AG04450 (cell line): ENCODE measurements around the gene RTN1. TPM values are rescaled to one million over a fixed set of nuclear protein-coding genes. Genes with fewer than 3 reads are reported as not detected.

Source experiments
- CTCF ChIA-PET: fragments of 300-600, 350-600 bp; formaldehyde crosslinking; extraction: SDS; loops from one replicate; lab custom pipeline; 2022; ENCODE audit warnings: antibody characterized with exemption, inconsistent platforms; lab: Charles Lee
- POLR2A ChIA-PET: fragments of 350-600 bp; formaldehyde crosslinking; extraction: SDS; loops from one replicate; lab custom pipeline; 2021; ENCODE audit warnings: antibody characterized with exemption, inconsistent platforms; lab: Yijun Ruan, JAX
- DNase-seq: peaks from one replicate; pipeline ENCODE4 v3.0.0-alpha.2; 2011; ENCODE audit warnings: low read depth, low spot score
- H3K27ac ChIP-seq: one replicate; pipeline ENCODE4 v1.5.1; 2012; ENCODE audit warnings: low read depth, low read length, control low read depth
- H3K27me3 ChIP-seq: one replicate; pipeline ENCODE4 v1.6.0; 2012; ENCODE audit warnings: low read length; ENCODE audit not compliant: control insufficient read depth, insufficient read depth
- H3K4me3 ChIP-seq: 2 replicates; pipeline ENCODE4 v1.5.1; 2011; ENCODE audit warnings: mild to moderate bottlenecking, low read depth, low read length, control low read depth
- H3K9me3 ChIP-seq: 2 replicates; pipeline ENCODE4 v1.5.1; 2012; ENCODE audit warnings: low read length; ENCODE audit not compliant: control insufficient read depth, insufficient read depth
- polyA plus RNA-seq: library from polyadenylated mRNA; depleted of rRNA; stranded (reverse); fragments of >200 nt; gene quantifications from 2 replicates; pipeline ENCODE4 v1.2.3, GENCODE V29; 2011
- TF ChIP-seq, protein P1 (sequence below): IDR thresholded peaks from 2 replicates; pipeline ENCODE4 v1.5.1; 2011; ENCODE audit warnings: low read depth, low read length, control low read depth, inconsistent platforms

RTN1 gene
- polyA plus RNA-seq, 1 experiment: 0.98 TPM

DNA sequence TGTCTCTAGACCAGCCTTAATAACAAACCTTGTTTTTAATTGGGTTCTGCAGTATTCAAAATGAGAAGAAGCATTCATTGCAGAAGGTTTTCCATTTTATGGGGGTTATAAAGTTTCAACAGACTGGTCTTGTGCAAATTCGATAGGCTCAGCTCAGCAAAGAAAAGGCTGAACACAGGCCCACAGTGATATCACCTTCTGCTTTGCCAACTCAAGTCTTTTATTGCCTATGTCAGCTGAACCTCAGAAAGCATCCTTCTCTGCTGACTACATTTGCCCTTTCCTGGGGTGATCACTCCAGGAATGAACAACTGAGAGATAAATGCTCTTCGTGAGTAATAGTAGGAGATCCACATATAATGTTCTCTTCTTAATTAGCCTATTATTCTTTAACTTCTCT is 159.5 kb downstream of the RTN1 start:
- Histone ChIP-seq H3K27me3 (no peaks in the 10 kb centered on the region), H3K9me3 (no peaks in the 10 kb centered on the region), H3K27ac (no peak overlapping the region), H3K4me3 (no peak overlapping the region)
- CTCF ChIA-PET: no interaction called here
- TF ChIP-seq, protein P1, sequence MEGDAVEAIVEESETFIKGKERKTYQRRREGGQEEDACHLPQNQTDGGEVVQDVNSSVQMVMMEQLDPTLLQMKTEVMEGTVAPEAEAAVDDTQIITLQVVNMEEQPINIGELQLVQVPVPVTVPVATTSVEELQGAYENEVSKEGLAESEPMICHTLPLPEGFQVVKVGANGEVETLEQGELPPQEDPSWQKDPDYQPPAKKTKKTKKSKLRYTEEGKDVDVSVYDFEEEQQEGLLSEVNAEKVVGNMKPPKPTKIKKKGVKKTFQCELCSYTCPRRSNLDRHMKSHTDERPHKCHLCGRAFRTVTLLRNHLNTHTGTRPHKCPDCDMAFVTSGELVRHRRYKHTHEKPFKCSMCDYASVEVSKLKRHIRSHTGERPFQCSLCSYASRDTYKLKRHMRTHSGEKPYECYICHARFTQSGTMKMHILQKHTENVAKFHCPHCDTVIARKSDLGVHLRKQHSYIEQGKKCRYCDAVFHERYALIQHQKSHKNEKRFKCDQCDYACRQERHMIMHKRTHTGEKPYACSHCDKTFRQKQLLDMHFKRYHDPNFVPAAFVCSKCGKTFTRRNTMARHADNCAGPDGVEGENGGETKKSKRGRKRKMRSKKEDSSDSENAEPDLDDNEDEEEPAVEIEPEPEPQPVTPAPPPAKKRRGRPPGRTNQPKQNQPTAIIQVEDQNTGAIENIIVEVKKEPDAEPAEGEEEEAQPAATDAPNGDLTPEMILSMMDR: no peak
- POLR2A ChIA-PET: no interaction called here
- DNase-seq: no peak

DNA sequence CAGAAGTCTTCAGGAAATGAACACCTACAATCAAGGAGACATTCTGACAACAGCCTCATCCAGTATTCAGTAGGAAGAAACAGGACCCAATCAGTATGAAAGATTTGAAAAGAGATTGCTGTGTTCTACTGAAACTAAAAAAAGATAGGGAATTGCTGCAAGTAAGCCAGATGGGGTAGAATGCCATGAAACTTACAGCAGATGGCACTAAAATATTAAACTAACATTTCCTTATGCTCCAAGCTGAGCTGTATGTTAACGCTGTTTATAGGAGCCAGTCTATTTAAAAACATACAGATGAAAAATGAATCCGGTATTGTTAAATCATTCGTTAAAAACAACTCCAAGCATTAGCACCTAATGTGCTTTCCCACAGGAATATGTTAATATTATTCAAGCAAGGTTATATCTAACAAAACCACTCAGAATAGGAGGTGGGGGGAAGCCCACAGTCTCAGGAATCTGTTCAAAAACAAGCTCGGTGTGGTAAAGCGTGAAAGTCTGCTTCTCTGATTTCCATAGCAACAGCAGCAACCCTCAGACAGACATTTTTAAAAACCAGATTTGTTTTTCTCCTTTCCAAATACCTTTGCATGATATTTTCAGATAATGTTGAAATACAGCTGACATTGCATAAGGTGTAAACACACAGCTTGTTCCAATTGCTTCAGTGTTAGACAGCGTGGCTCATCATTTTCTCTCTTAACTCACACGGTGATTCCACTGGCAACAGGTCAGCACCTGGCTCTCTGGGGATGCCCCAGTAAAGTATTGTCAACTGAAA is 162.6 kb downstream of the RTN1 start:
- ChIA-PET POLR2A (no interaction called here), CTCF (interaction anchor here (1.0 to 1.2 kb wide), 2 partner anchors 190 to 210 kb away, joined by 5 to 6 read pairs; no protein-coding TSS in a partner anchor)
- no peak overlapping the region for H3K4me3 ChIP-seq
- TF ChIP-seq, protein P1: no peak
- no peak for DNase-seq
- no peaks in the 10 kb centered on the region for H3K9me3 ChIP-seq
- H3K27me3 ChIP-seq: no peaks in the 10 kb centered on the region
- no peak overlapping the region for H3K27ac ChIP-seq

DNA sequence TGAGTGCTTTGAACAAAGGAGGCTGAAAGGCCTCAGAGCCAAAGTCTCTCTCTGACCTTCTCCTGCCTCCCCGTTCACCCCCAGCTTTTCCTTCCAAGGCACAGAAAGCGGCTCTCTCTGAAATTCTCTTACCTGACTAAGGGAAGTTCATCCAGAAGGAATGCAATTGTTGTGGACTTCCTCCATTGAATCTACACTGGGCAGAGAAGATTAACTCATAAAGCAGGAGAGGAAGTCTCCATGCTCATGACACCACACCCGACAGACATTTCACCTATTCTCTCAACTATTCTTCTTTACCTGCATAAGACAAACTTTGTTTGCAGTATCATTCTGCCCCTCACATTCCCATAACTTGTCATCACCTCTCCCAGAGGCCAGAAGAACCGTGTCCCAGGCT is 164.7 kb downstream of the RTN1 start:
- Histone ChIP-seq H3K4me3 (no peak overlapping the region), H3K27ac (no peak overlapping the region), H3K27me3 (no peaks in the 10 kb centered on the region), H3K9me3 (no peaks in the 10 kb centered on the region)
- no peak for DNase-seq
- TF ChIP-seq, protein P1: no peak
- POLR2A ChIA-PET: no interaction called here
- CTCF ChIA-PET: interaction anchor here (0.6 kb wide), 1 partner anchor 198 kb away, joined by 3 read pairs; no protein-coding TSS in a partner anchor

DNA sequence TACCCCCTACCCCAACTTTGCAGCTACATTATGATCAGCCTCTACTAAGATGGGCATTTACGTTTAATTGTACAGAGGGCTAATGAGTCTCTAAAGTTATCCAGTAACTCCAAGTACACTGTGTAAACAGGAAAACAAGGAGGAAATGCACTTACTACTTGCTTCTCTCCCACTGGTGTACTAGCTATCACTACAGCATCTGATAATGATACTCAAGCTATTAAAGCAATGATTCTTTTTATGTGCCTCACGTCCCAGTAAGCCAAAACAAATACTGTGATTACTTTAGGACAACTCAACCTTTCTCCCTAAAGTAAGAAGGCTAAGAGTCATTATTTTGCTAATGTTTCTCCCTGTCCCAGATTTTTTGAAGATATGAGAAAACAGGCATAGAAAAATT is 165.3 kb downstream of the RTN1 start:
- H3K27me3 ChIP-seq: no peaks in the 10 kb centered on the region
- CTCF ChIA-PET: interaction anchor here (0.6 to 1.1 kb wide), 2 partner anchors 15 to 198 kb away, joined by 3 read pairs; no protein-coding TSS in a partner anchor
- POLR2A ChIA-PET: no interaction called here
- TF ChIP-seq, protein P1: no peak
- no peak overlapping the region for H3K27ac ChIP-seq
- no peaks in the 10 kb centered on the region for H3K9me3 ChIP-seq
- DNase-seq: no peak
- H3K4me3 ChIP-seq: no peak overlapping the region

DNA sequence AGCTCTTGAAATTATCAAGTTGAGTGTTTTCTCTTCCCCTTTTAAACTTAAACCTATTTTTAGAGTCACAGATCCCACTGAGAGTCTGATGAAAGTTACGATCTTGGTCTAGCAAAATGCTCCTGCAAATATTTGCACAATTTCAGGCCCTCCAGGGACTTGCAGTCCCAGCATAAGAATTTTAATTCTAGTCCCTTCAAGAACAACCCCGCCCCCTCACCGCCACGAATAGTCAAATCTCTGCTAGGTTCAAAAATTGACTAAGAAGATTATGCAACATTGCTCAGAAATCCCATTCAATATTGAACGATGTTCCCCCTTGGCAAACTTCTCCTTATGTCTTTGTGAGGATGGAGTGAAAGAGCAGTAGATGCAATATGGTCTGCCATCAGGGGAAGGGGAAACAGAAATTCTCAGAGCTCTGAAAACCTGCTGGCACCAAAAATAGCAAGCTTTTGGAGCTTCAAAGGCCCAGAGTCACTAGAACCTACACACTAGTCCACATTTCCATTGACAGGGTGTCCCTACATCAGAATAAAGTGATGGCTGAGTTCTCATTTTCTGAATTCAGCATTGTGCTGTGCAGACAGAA is 166.4 kb downstream of the RTN1 start:
- POLR2A ChIA-PET: no interaction called here
- Histone ChIP-seq H3K9me3 (no peaks in the 10 kb centered on the region), H3K4me3 (no peak overlapping the region), H3K27ac (no peak overlapping the region), H3K27me3 (no peaks in the 10 kb centered on the region)
- CTCF ChIA-PET: interaction anchor here (1.1 kb wide), 1 partner anchor 13 kb away, joined by 3 read pairs; no protein-coding TSS in a partner anchor
- TF ChIP-seq, protein P1: no peak
- no peak for DNase-seq
